Erythroblast (primary cell): ENCODE measurements around the gene CCDC12.

ENCODE experiments used
- GATA1 ChIP-seq: IDR thresholded peaks from 2 replicates; pipeline ENCODE4 v1.6.1; 2011; ENCODE audit warnings: low read depth, mild to moderate bottlenecking, control low read depth, low read length, moderate library complexity
- POLR2A ChIP-seq: IDR thresholded peaks from 2 replicates; pipeline ENCODE4 v1.6.1; 2011; ENCODE audit warnings: mild to moderate bottlenecking, low read length

DNA sequence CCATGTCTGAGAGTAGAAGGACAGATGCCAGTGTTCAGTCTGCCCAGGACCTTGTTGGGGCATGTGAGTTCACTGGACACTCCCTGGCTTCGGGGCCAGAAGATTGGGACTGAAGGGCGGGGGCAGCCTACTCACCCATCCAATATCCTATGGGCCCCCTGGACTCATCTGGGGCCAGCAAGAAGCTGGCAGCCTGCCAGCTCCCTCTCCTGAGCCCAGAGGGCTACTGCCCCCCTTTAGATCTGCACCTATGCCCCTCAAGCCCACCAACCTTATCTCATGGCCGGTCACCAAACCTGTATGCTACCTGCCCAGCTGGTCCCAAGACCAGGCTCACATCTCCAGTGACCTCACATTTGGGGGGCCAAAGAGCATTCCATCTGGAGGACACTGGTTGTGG lies 90.9 kb downstream of the CCDC12 start:
- no peak for TF ChIP-seq POLR2A
- no peak for TF ChIP-seq GATA1
